ENCODE data around the gene CYP1A1.

CYP1A1 gene

DNA sequence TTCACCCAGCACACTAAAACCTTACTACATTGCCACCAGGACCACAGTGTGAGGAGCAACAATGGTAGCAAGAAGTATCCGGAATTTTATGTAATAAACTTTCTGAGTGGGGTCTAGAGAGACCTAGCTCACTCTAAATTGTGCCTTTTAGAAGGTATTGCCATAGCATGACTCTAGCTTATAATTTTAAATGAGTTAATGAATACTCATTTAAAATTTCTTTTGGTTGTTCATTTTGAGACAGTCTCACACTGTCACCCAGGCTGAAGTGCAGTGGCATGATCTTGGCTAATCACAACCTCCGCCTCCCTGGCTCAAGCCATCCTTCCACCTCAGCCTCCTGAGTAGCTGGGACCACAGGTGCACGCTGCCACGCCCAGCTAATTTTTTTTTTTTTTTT lies 55.7 kb downstream of the CYP1A1 start:
- TF ChIP-seq, protein P1, sequence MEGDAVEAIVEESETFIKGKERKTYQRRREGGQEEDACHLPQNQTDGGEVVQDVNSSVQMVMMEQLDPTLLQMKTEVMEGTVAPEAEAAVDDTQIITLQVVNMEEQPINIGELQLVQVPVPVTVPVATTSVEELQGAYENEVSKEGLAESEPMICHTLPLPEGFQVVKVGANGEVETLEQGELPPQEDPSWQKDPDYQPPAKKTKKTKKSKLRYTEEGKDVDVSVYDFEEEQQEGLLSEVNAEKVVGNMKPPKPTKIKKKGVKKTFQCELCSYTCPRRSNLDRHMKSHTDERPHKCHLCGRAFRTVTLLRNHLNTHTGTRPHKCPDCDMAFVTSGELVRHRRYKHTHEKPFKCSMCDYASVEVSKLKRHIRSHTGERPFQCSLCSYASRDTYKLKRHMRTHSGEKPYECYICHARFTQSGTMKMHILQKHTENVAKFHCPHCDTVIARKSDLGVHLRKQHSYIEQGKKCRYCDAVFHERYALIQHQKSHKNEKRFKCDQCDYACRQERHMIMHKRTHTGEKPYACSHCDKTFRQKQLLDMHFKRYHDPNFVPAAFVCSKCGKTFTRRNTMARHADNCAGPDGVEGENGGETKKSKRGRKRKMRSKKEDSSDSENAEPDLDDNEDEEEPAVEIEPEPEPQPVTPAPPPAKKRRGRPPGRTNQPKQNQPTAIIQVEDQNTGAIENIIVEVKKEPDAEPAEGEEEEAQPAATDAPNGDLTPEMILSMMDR (IDR thresholded peaks at IDR 0.05; ENCODE audit: low read length, missing control alignments) = no peak

More for the DNA sequence above, 55.7 kb downstream of the CYP1A1 start:
- DNase-seq (ENCODE audit: low read depth) = no peak
- no peak overlapping the region for H3K4me3 ChIP-seq (replicated peaks; ENCODE audit: low read depth, low read length)
